Measurements from ENCODE around the gene TFCP2L1. TPM values are rescaled to one million over a fixed set of nuclear protein-coding genes. Genes with fewer than 3 reads are reported as not detected.

TFCP2L1 gene
- total and polyA plus RNA-seq, 4 donors, result 0.06 to 1.5 (median 0.36) TPM

GRCh38 chr2:121309323-121309722 lies 24.3 kb upstream of the TFCP2L1 start:
- no peak overlapping the region for H3K9ac ChIP-seq (ENCODE audit: low read depth in 1 of 2, low read length in 2 of 2)
- no peaks in the 10 kb centered on the region for H3K36me3 ChIP-seq (ENCODE audit: control insufficient read depth in 4 of 4, insufficient read depth in 3 of 4, low read depth in 1 of 4, low read length in 3 of 4)
- TF ChIP-seq ZBTB33 (IDR thresholded peaks at IDR 0.05) (no peak), REST (IDR thresholded peaks at IDR 0.05) (no peak), HNF4G (IDR thresholded peaks at IDR 0.05) (no peak), EGR1 (IDR thresholded peaks at IDR 0.05; ENCODE audit: low read depth in 2 of 2) (no peak), RAD21 (IDR thresholded peaks at IDR 0.05) (no peak)
- H3K4me3 ChIP-seq (ENCODE audit: low read depth in 1 of 3, low read length in 3 of 3), result no peak overlapping the region
- DNase-seq (ENCODE audit: low spot score), result no peak
- no peak overlapping the region for H3K27ac ChIP-seq (ENCODE audit: low read depth in 1 of 2, low read length in 2 of 2)
- no peaks in the 10 kb centered on the region for H3K9me3 ChIP-seq (ENCODE audit: control insufficient read depth in 4 of 4, low read length in 3 of 4)
- H3K4me1 ChIP-seq (ENCODE audit: control insufficient read depth in 4 of 4, insufficient read depth in 4 of 4, low read length in 3 of 4), result no peaks in the 10 kb centered on the region
- peaks cover 0 to 7% (median 0%) of the 10 kb centered on the region in 4 donors for H3K27me3 ChIP-seq (ENCODE audit: control insufficient read depth in 4 of 4, insufficient read depth in 4 of 4, low read length in 3 of 4)

DNA sequence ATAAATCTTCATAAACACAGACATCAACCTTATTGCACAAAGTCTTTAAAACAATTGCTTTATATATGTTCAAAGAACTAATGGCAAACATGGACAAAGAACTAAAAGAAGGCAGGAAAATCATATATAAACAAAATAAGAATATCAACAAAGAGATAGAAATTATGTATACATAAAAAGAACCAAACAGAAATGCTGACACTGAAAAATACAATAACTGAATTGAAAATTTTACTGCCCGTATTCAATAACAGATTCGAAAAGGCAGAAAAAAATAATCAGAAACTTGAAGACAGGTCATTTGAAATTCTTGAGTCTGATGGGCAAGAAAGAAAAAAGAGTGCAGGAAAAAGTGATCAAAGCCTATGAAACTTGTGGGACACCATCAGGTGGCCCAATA lies 22.0 kb upstream of the TFCP2L1 start:
- H3K36me3 ChIP-seq (ENCODE audit: control insufficient read depth in 4 of 4, insufficient read depth in 3 of 4, low read depth in 1 of 4, low read length in 3 of 4), result no peaks in the 10 kb centered on the region
- no peak for TF ChIP-seq SP1 (IDR thresholded peaks at IDR 0.05)
- no peak for TF ChIP-seq HNF4G (IDR thresholded peaks at IDR 0.05)
- TF ChIP-seq YY1 (IDR thresholded peaks at IDR 0.05), result no peak
- TF ChIP-seq GABPA (IDR thresholded peaks at IDR 0.05 in 1 of 2, conservative IDR thresholded peaks at IDR 0.05 in 1 of 2), result no peak
- no peak for TF ChIP-seq FOXA2 (IDR thresholded peaks at IDR 0.05)
- TF ChIP-seq FOXA1 (IDR thresholded peaks at IDR 0.05), result no peak
- TF ChIP-seq HNF4A (conservative IDR thresholded peaks at IDR 0.05), result no peak
- TF ChIP-seq REST (IDR thresholded peaks at IDR 0.05), result no peak
- no peak for TF ChIP-seq RXRA (IDR thresholded peaks at IDR 0.05)
- no peak for TF ChIP-seq ATF3 (IDR thresholded peaks at IDR 0.05)
- TF ChIP-seq, protein P1, sequence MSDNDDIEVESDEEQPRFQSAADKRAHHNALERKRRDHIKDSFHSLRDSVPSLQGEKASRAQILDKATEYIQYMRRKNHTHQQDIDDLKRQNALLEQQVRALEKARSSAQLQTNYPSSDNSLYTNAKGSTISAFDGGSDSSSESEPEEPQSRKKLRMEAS (IDR thresholded peaks at IDR 0.05), result no peak
- TF ChIP-seq RAD21 (IDR thresholded peaks at IDR 0.05), result no peak
- no peak for TF ChIP-seq ZBTB33 (IDR thresholded peaks at IDR 0.05)
- no peak for TF ChIP-seq CTCF (IDR thresholded peaks at IDR 0.05; ENCODE audit: low read depth, low read length, missing input control)
- no peak for TF ChIP-seq EGR1 (IDR thresholded peaks at IDR 0.05; ENCODE audit: low read depth in 2 of 2)
- no peak for TF ChIP-seq TAF1 (conservative IDR thresholded peaks at IDR 0.05)
- no peak for TF ChIP-seq JUND (IDR thresholded peaks at IDR 0.05)
- TF ChIP-seq NR2F2 (IDR thresholded peaks at IDR 0.05), result no peak
- no peak overlapping the region for H3K4me3 ChIP-seq (ENCODE audit: low read depth in 1 of 3, low read length in 3 of 3)
- H3K27ac ChIP-seq (ENCODE audit: low read depth in 1 of 2, low read length in 2 of 2), result no peak overlapping the region
- no peaks in the 10 kb centered on the region for H3K4me1 ChIP-seq (ENCODE audit: control insufficient read depth in 4 of 4, insufficient read depth in 4 of 4, low read length in 3 of 4)
- H3K27me3 ChIP-seq (ENCODE audit: control insufficient read depth in 4 of 4, insufficient read depth in 4 of 4, low read length in 3 of 4), result peaks cover 0 to 7% (median 0%) of the 10 kb centered on the region in 4 donors
- 95% methylated on average over 2 of the region's 2 CpGs for WGBS
- no peak overlapping the region for H3K9ac ChIP-seq (ENCODE audit: low read depth in 1 of 2, low read length in 2 of 2)
- no peak for DNase-seq (ENCODE audit: low spot score)
- H3K9me3 ChIP-seq (ENCODE audit: control insufficient read depth in 4 of 4, low read length in 3 of 4), result no peaks in the 10 kb centered on the region

All from liver (tissue), 9 donors.